ENCODE data around the gene NYAP2.

NYAP2 gene

GRCh38 chr2:225411452-225411851 lies 11.9 kb downstream of the NYAP2 start:
- DNase-seq (ENCODE audit: low spot score in 2 of 2) (no peak), ATAC-seq (replicated peaks; ENCODE audit: extremely low read depth, poor library complexity, severe bottlenecking) (no peak)
- Mint-ChIP-seq H3K36me3 (ENCODE audit: insufficient read depth) (no peaks in the 10 kb centered on the region), H3K27me3 (peaks cover 23% of the 10 kb centered on the region), H3K4me1 (no peaks in the 10 kb centered on the region), H3K27ac (ENCODE audit: low read depth) (no peak overlapping the region), H3K4me3 (no peak overlapping the region), H3K9me3 (no peaks in the 10 kb centered on the region)

- Mint-ChIP-seq H3K4me3 (no peak overlapping the region), H3K27me3 (peaks cover 44% of the 10 kb centered on the region), H3K4me1 (no peaks in the 10 kb centered on the region), H3K9me3 (no peaks in the 10 kb centered on the region), H3K27ac (ENCODE audit: low read depth) (no peak overlapping the region), H3K36me3 (ENCODE audit: insufficient read depth) (no peaks in the 10 kb centered on the region)
- DNase-seq (ENCODE audit: low spot score in 2 of 2) (no peak), ATAC-seq (replicated peaks; ENCODE audit: extremely low read depth, poor library complexity, severe bottlenecking) (no peak)
Measured at GRCh38 chr2:225413786-225414185, 14.3 kb downstream of the NYAP2 start.

- Mint-ChIP-seq H3K36me3 (ENCODE audit: insufficient read depth) (no peaks in the 10 kb centered on the region), H3K27me3 (peaks cover 44% of the 10 kb centered on the region), H3K4me1 (no peaks in the 10 kb centered on the region), H3K27ac (ENCODE audit: low read depth) (no peak overlapping the region), H3K4me3 (no peak overlapping the region), H3K9me3 (no peaks in the 10 kb centered on the region)
- DNase-seq (ENCODE audit: low spot score in 2 of 2) (no peak), ATAC-seq (replicated peaks; ENCODE audit: extremely low read depth, poor library complexity, severe bottlenecking) (no peak)
Measured at GRCh38 chr2:225414902-225415301, 15.4 kb downstream of the NYAP2 start.

GRCh38 chr2:225415341-225415740 lies 15.8 kb downstream of the NYAP2 start:
- Mint-ChIP-seq H3K9me3 (no peaks in the 10 kb centered on the region), H3K4me3 (no peak overlapping the region), H3K27ac (ENCODE audit: low read depth) (no peak overlapping the region), H3K4me1 (no peaks in the 10 kb centered on the region), H3K27me3 (peaks cover 44% of the 10 kb centered on the region), H3K36me3 (ENCODE audit: insufficient read depth) (no peaks in the 10 kb centered on the region)
- ATAC-seq (replicated peaks; ENCODE audit: extremely low read depth, poor library complexity, severe bottlenecking) (no peak), DNase-seq (ENCODE audit: low spot score in 2 of 2) (no peak)

GRCh38 chr2:225415792-225416191 lies 16.3 kb downstream of the NYAP2 start:
- no peaks in the 10 kb centered on the region for H3K4me1 Mint-ChIP-seq
- H3K36me3 Mint-ChIP-seq (ENCODE audit: insufficient read depth) = no peaks in the 10 kb centered on the region
- H3K9me3 Mint-ChIP-seq = no peaks in the 10 kb centered on the region
- DNase-seq (ENCODE audit: low spot score in 2 of 2) = no peak
- ATAC-seq (replicated peaks; ENCODE audit: extremely low read depth, poor library complexity, severe bottlenecking) = no peak
- no peak overlapping the region for H3K27ac Mint-ChIP-seq (ENCODE audit: low read depth)
- no peak overlapping the region for H3K4me3 Mint-ChIP-seq
- H3K27me3 Mint-ChIP-seq = peaks cover 41% of the 10 kb centered on the region

GRCh38 chr2:225416616-225417367 lies 17.3 kb downstream of the NYAP2 start:
- Mint-ChIP-seq H3K36me3 (ENCODE audit: insufficient read depth) (no peaks in the 10 kb centered on the region), H3K4me3 (no peak overlapping the region), H3K4me1 (no peaks in the 10 kb centered on the region), H3K27ac (ENCODE audit: low read depth) (no peak overlapping the region), H3K27me3 (peaks cover 34% of the 10 kb centered on the region), H3K9me3 (no peaks in the 10 kb centered on the region)
- DNase-seq (ENCODE audit: low spot score in 2 of 2) (no peak), ATAC-seq (replicated peaks; ENCODE audit: extremely low read depth, poor library complexity, severe bottlenecking) (no peak)

GRCh38 chr2:225419033-225419432 lies 19.5 kb downstream of the NYAP2 start:
- H3K4me3 Mint-ChIP-seq = no peak overlapping the region
- no peak overlapping the region for H3K27ac Mint-ChIP-seq (ENCODE audit: low read depth)
- H3K36me3 Mint-ChIP-seq (ENCODE audit: insufficient read depth) = no peaks in the 10 kb centered on the region
- peaks cover 39% of the 10 kb centered on the region for H3K27me3 Mint-ChIP-seq
- no peaks in the 10 kb centered on the region for H3K9me3 Mint-ChIP-seq
- DNase-seq (ENCODE audit: low spot score in 2 of 2) (no peak), ATAC-seq (replicated peaks; ENCODE audit: extremely low read depth, poor library complexity, severe bottlenecking) (no peak)
- H3K4me1 Mint-ChIP-seq = no peaks in the 10 kb centered on the region

GRCh38 chr2:225422145-225422544 lies 22.6 kb downstream of the NYAP2 start:
- Mint-ChIP-seq H3K36me3 (ENCODE audit: insufficient read depth) (no peaks in the 10 kb centered on the region), H3K27me3 (peaks cover 35% of the 10 kb centered on the region), H3K4me1 (no peaks in the 10 kb centered on the region), H3K27ac (ENCODE audit: low read depth) (no peak overlapping the region), H3K9me3 (no peaks in the 10 kb centered on the region), H3K4me3 (no peak overlapping the region)
- ATAC-seq (replicated peaks; ENCODE audit: extremely low read depth, poor library complexity, severe bottlenecking) (no peak), DNase-seq (ENCODE audit: low spot score in 2 of 2) (no peak)

GRCh38 chr2:225425284-225425683 lies 25.8 kb downstream of the NYAP2 start:
- Mint-ChIP-seq H3K4me3 (no peak overlapping the region), H3K4me1 (no peaks in the 10 kb centered on the region), H3K27ac (ENCODE audit: low read depth) (no peak overlapping the region), H3K27me3 (peaks cover 28% of the 10 kb centered on the region), H3K36me3 (ENCODE audit: insufficient read depth) (no peaks in the 10 kb centered on the region), H3K9me3 (no peaks in the 10 kb centered on the region)
- no peak for ATAC-seq (replicated peaks; ENCODE audit: extremely low read depth, poor library complexity, severe bottlenecking)
- DNase-seq (ENCODE audit: low spot score in 2 of 2) = no peak

GRCh38 chr2:225428360-225428759 lies 28.9 kb downstream of the NYAP2 start:
- no peak for ATAC-seq (replicated peaks; ENCODE audit: extremely low read depth, poor library complexity, severe bottlenecking)
- H3K4me3 Mint-ChIP-seq = no peak overlapping the region
- H3K27me3 Mint-ChIP-seq = peaks cover 10% of the 10 kb centered on the region
- H3K9me3 Mint-ChIP-seq = no peaks in the 10 kb centered on the region
- H3K4me1 Mint-ChIP-seq = no peaks in the 10 kb centered on the region
- H3K36me3 Mint-ChIP-seq (ENCODE audit: insufficient read depth) = no peaks in the 10 kb centered on the region
- H3K27ac Mint-ChIP-seq (ENCODE audit: low read depth) = no peak overlapping the region
- no peak for DNase-seq (ENCODE audit: low spot score in 2 of 2)

GRCh38 chr2:225429717-225430116 lies 30.2 kb downstream of the NYAP2 start:
- H3K36me3 Mint-ChIP-seq (ENCODE audit: insufficient read depth) = no peaks in the 10 kb centered on the region
- H3K4me3 Mint-ChIP-seq = no peak overlapping the region
- H3K9me3 Mint-ChIP-seq = no peaks in the 10 kb centered on the region
- no peak overlapping the region for H3K27ac Mint-ChIP-seq (ENCODE audit: low read depth)
- H3K27me3 Mint-ChIP-seq = peaks cover 10% of the 10 kb centered on the region
- H3K4me1 Mint-ChIP-seq = no peaks in the 10 kb centered on the region
- DNase-seq (ENCODE audit: low spot score in 2 of 2) (no peak), ATAC-seq (replicated peaks; ENCODE audit: extremely low read depth, poor library complexity, severe bottlenecking) (no peak)

GRCh38 chr2:225431105-225431863 lies 31.8 kb downstream of the NYAP2 start:
- Mint-ChIP-seq H3K4me3 (no peak overlapping the region), H3K36me3 (ENCODE audit: insufficient read depth) (no peaks in the 10 kb centered on the region), H3K27ac (ENCODE audit: low read depth) (no peak overlapping the region), H3K27me3 (peaks cover 10% of the 10 kb centered on the region), H3K4me1 (no peaks in the 10 kb centered on the region), H3K9me3 (no peaks in the 10 kb centered on the region)
- ATAC-seq (replicated peaks; ENCODE audit: extremely low read depth, poor library complexity, severe bottlenecking) (no peak), DNase-seq (ENCODE audit: low spot score in 2 of 2) (no peak)

GRCh38 chr2:225434014-225434413 lies 34.5 kb downstream of the NYAP2 start:
- ATAC-seq (replicated peaks; ENCODE audit: extremely low read depth, poor library complexity, severe bottlenecking) = no peak
- Mint-ChIP-seq H3K27me3 (peaks cover 12% of the 10 kb centered on the region), H3K36me3 (ENCODE audit: insufficient read depth) (no peaks in the 10 kb centered on the region), H3K4me3 (no peak overlapping the region), H3K9me3 (no peaks in the 10 kb centered on the region), H3K27ac (ENCODE audit: low read depth) (no peak overlapping the region), H3K4me1 (no peaks in the 10 kb centered on the region)
- DNase-seq (ENCODE audit: low spot score in 2 of 2) = no peak
